GM12891 (cell line): ENCODE measurements around the gene RNLS.

Experiments
- PAX5 ChIP-seq: IDR thresholded peaks from 2 replicates; pipeline ENCODE4 v1.6.1; 2011; ENCODE audit warnings: low read length, moderate library complexity, mild to moderate bottlenecking; ENCODE audit not compliant: insufficient read depth, severe bottlenecking
- POLR2A ChIP-seq: IDR thresholded peaks from 2 replicates; pipeline ENCODE4 v1.6.1; 2011; ENCODE audit warnings: low read depth, low read length, control low read depth
- POLR2AphosphoS5 ChIP-seq: IDR thresholded peaks from 2 replicates; pipeline ENCODE4 v1.6.1; 2011; ENCODE audit warnings: low read depth, low read length, control low read depth
- SPI1 ChIP-seq: IDR thresholded peaks from 2 replicates; pipeline ENCODE4 v1.6.1; 2011; ENCODE audit warnings: low read depth, low read length, control low read depth
- TAF1 ChIP-seq: IDR thresholded peaks from 2 replicates; pipeline ENCODE4 v1.6.1; 2011; ENCODE audit warnings: low read depth, low read length, control low read depth

DNA sequence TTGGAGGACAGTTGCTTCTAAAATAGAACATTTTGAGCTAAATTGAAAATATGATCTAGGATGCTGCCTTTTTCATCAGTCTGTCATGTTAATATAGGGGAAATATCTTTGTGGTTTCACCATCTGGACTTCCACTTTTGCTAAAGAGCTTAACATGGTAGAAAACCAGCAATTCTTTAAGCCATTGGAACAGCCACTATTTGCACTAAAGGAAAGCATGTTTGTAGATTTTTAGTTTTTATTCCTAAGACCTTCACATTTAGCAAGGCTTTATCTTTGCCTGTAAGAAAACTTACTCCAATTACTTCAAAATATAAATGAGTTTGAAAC, 291.0 kb downstream of the RNLS start:
- TF ChIP-seq POLR2A (no peak), POLR2AphosphoS5 (no peak), TAF1 (no peak), SPI1 (0 out of 2 replicates have a peak, but pooled peaks have one; percentile 26), PAX5 (no peak)
